HG03095 (cell line): ENCODE measurements around the gene PRTN3.

Experiments
- ATAC-seq: cut with Tn5 transposase; IDR thresholded peaks from one replicate; pipeline ENCODE4 v1.9.1; 2021; ENCODE audit warnings: moderate library complexity; ENCODE audit not compliant: unreplicated experiment

Gene PRTN3

GRCh38 chr19:896999-897398 is 56.2 kb downstream of the PRTN3 start:
- ATAC-seq, result no peak

GRCh38 chr19:897442-898039 is 56.7 kb downstream of the PRTN3 start:
- no peak for ATAC-seq
